CD4-positive, alpha-beta T cell treated with Interleukin-4 for 4 hours (primary cell): ENCODE results near the gene RIMBP2.
"Not testable (repeated sequence)": the region's sequence is repeated elsewhere in the genome, so short reads cannot be mapped to it uniquely, and the experiment has no call there.

Experiments used
- DNase-seq: peaks from one replicate; pipeline ENCODE4 v3.0.0-alpha.2; 2020

RIMBP2 gene

GRCh38 chr12:130655010-130655409, 61.1 kb downstream of the RIMBP2 start:
- DNase-seq = no peak

GRCh38 chr12:130651188-130651959, 64.7 kb downstream of the RIMBP2 start:
- no peak for DNase-seq

GRCh38 chr12:130650131-130650530, 66.0 kb downstream of the RIMBP2 start:
- DNase-seq = no peak

GRCh38 chr12:130649101-130650045, 66.7 kb downstream of the RIMBP2 start:
- no peak for DNase-seq

- DNase-seq = no peak
These were observed 68.3 kb downstream of the RIMBP2 start for GRCh38 chr12:130647814-130648213.

GRCh38 chr12:130646716-130647370, 69.3 kb downstream of the RIMBP2 start:
- DNase-seq = no peak

GRCh38 chr12:130646191-130646590, 69.9 kb downstream of the RIMBP2 start:
- not testable (repeated sequence) for DNase-seq

- no peak for DNase-seq
These were observed 70.3 kb downstream of the RIMBP2 start for GRCh38 chr12:130645751-130646150.

- no peak for DNase-seq
These were observed 71.5 kb downstream of the RIMBP2 start for GRCh38 chr12:130644566-130644965.

GRCh38 chr12:130644146-130644545, 72.0 kb downstream of the RIMBP2 start:
- no peak for DNase-seq

GRCh38 chr12:130642856-130643255, 73.2 kb downstream of the RIMBP2 start:
- no peak for DNase-seq

- DNase-seq = no peak
These were observed 74.4 kb downstream of the RIMBP2 start for GRCh38 chr12:130641533-130642184.

GRCh38 chr12:130640901-130641300, 75.2 kb downstream of the RIMBP2 start:
- no peak for DNase-seq

GRCh38 chr12:130640496-130640895, 75.6 kb downstream of the RIMBP2 start:
- DNase-seq = no peak

- DNase-seq = no peak
These were observed 76.3 kb downstream of the RIMBP2 start for GRCh38 chr12:130639476-130640424.

GRCh38 chr12:130636370-130636769, 79.7 kb downstream of the RIMBP2 start:
- DNase-seq = no peak

- no peak for DNase-seq
These were observed 81.2 kb downstream of the RIMBP2 start for GRCh38 chr12:130634866-130635265.

GRCh38 chr12:130633771-130634170, 82.3 kb downstream of the RIMBP2 start:
- DNase-seq = no peak

GRCh38 chr12:130632642-130633041, 83.5 kb downstream of the RIMBP2 start:
- no peak for DNase-seq

- no peak for DNase-seq
These were observed 87.8 kb downstream of the RIMBP2 start for GRCh38 chr12:130628304-130628703.

GRCh38 chr12:130627175-130627574, 88.9 kb downstream of the RIMBP2 start:
- no peak for DNase-seq

- DNase-seq = no peak
These were observed 89.5 kb downstream of the RIMBP2 start for GRCh38 chr12:130626601-130627000.
